ENCODE measurements around the gene BHLHE23.

- no peak for TF ChIP-seq POLR2A (IDR thresholded peaks at IDR 0.05)
- TF ChIP-seq, protein P1, sequence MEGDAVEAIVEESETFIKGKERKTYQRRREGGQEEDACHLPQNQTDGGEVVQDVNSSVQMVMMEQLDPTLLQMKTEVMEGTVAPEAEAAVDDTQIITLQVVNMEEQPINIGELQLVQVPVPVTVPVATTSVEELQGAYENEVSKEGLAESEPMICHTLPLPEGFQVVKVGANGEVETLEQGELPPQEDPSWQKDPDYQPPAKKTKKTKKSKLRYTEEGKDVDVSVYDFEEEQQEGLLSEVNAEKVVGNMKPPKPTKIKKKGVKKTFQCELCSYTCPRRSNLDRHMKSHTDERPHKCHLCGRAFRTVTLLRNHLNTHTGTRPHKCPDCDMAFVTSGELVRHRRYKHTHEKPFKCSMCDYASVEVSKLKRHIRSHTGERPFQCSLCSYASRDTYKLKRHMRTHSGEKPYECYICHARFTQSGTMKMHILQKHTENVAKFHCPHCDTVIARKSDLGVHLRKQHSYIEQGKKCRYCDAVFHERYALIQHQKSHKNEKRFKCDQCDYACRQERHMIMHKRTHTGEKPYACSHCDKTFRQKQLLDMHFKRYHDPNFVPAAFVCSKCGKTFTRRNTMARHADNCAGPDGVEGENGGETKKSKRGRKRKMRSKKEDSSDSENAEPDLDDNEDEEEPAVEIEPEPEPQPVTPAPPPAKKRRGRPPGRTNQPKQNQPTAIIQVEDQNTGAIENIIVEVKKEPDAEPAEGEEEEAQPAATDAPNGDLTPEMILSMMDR (IDR thresholded peaks at IDR 0.05), result no peak
Measured at GRCh38 chr20:63003546-63003945, 3.2 kb downstream of the BHLHE23 start.
